CD4-positive, CD25-positive, alpha-beta regulatory T cell (primary cell): ENCODE results near the gene NF2. TPM values are rescaled to one million over a fixed set of nuclear protein-coding genes. Genes with fewer than 3 reads are reported as not detected.

Experiments used
- ATAC-seq, 2 donors: fragments of 150-1000 bp; cut with Tn5 transposase; one replicate each; pipeline ENCODE4 v1.10.0; 2021; ENCODE audit warnings: low read depth in 2 of 2, moderate number of reproducible peaks in 2 of 2, moderate library complexity in 1 of 2
- DNase-seq, 3 donors: peaks; one replicate each; pipeline versions ENCODE4 v3.0.0 to v3.0.0-alpha.2; 2012 to 2022; ENCODE audit warnings: mixed read lengths in 1 of 3
- H3K27ac ChIP-seq: one replicate; pipeline ENCODE4 v1.7.0; 2013; ENCODE audit warnings: mild to moderate bottlenecking, low read length; ENCODE audit not compliant: insufficient read depth, poor library complexity, severe bottlenecking
- H3K27me3 ChIP-seq: one replicate; pipeline ENCODE4 v1.7.0; 2013; ENCODE audit warnings: low read length; ENCODE audit not compliant: control insufficient read depth, insufficient read depth
- H3K36me3 ChIP-seq: one replicate; pipeline ENCODE4 v1.7.0; 2013; ENCODE audit warnings: mild to moderate bottlenecking, low read length, moderate library complexity; ENCODE audit not compliant: control insufficient read depth, insufficient read depth
- H3K4me1 ChIP-seq: 2 replicates; pipeline ENCODE4 v1.7.0; 2013; ENCODE audit warnings: mild to moderate bottlenecking, low read length; ENCODE audit not compliant: insufficient read depth, control insufficient read depth, poor library complexity, severe bottlenecking
- H3K4me3 ChIP-seq: one replicate; pipeline ENCODE4 v1.7.0; 2013; ENCODE audit warnings: low read depth, mild to moderate bottlenecking, low read length, moderate library complexity
- H3K9me3 ChIP-seq, 2 experiments: 1 replicate in 1 of 2; 2 replicates in 1 of 2; pipeline ENCODE4 v1.7.0; 2013; ENCODE audit warnings: low read length in 2 of 2, mild to moderate bottlenecking in 1 of 2, moderate library complexity in 1 of 2; ENCODE audit not compliant: control insufficient read depth in 2 of 2
- H3K27ac Mint-ChIP-seq, 3 donors: one replicate each; pipeline ENCODE4 v1.8.0; 2020 to 2022; ENCODE audit warnings: mild to moderate bottlenecking in 3 of 3, mixed read lengths in 3 of 3, moderate library complexity in 2 of 3
- H3K27me3 Mint-ChIP-seq: one replicate; pipeline ENCODE4 v1.8.0; 2022; ENCODE audit warnings: mild to moderate bottlenecking, mixed read lengths
- H3K36me3 Mint-ChIP-seq: one replicate; pipeline ENCODE4 v1.8.0; 2020; ENCODE audit warnings: mixed read lengths
- H3K4me1 Mint-ChIP-seq, 4 donors: one replicate each; pipeline ENCODE4 v1.8.0; 2020 to 2022; ENCODE audit warnings: mixed read lengths in 4 of 4, mild to moderate bottlenecking in 1 of 4
- H3K4me3 Mint-ChIP-seq, 4 donors: one replicate each; pipeline ENCODE4 v1.8.0; 2020 to 2022; ENCODE audit warnings: mild to moderate bottlenecking in 4 of 4, mixed read lengths in 4 of 4, moderate library complexity in 3 of 4
- H3K9me3 Mint-ChIP-seq, 7 donors: one replicate each; pipeline ENCODE4 v1.8.0; 2020 to 2022; ENCODE audit warnings: mixed read lengths in 7 of 7, mild to moderate bottlenecking in 3 of 7, moderate library complexity in 2 of 7
- polyA plus RNA-seq, 4 donors: library from polyadenylated mRNA; unstranded; fragments of 300-500 nt; fragmentation: Illumina TruSeq; gene quantifications; one replicate each; pipeline ENCODE4 v1.2.3, GENCODE V29; 2021
- total RNA-seq: library from RNA; stranded (reverse); gene quantifications from one replicate; pipeline ENCODE4 v1.2.3, GENCODE V29; 2022

Gene NF2
- total and polyA plus RNA-seq, 5 donors from 2014 or later: 16.4 to 31.6 (median 20.0) TPM

DNA sequence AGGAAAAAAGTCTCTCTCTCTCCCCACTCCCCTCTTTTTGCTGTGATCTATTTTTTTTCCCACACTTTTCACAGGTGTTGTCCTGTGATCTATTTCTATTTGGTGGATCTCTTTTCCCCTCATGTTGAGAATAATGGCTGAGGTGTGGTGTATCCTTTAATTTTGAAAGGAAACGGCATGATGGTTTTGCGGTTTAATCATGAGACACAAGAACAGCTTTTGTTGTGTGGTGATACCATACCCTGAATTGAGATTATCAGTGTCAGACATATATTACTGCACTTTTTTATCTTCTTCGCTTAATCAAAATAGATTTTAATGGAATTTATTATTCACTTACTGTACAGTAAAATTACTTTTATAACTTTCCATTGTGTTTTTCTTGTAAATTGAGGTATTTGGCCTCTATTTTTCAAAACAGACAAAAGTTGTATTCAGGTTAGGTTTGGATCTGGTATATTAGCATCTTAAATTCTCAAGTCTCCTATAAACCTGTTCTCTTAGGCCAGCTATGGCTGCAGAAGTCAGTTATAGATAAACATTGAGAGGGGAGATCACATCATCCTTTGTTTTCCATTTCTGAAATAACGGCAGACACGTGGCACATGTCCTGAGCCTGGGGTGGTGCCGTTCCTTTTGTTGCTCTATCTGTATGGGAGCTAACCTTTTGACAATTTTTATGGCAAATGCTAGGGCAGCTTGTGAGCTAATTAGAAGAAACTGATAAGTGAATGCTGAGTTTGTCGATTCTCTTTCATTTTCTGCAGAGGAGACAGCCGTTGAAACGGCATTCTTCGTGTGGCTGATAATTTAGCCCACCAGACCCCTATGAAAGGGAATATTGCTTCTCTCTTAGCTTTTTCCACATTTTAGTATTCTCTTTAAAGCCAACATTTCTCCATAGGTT, 25.8 kb downstream of the NF2 start:
- Mint-ChIP-seq H3K36me3 (peaks cover 3% of the 10 kb centered on the region), H3K4me1 (peaks cover 20 to 73% (median 44%) of the 10 kb centered on the region in 4 donors), H3K4me3 (peak overlapping the region in 1 of 4 donors; percentile 23), H3K27me3 (no peaks in the 10 kb centered on the region), H3K9me3 (no peaks in the 10 kb centered on the region), H3K27ac (no peak overlapping the region)
- H3K9me3 ChIP-seq: no peaks in the 10 kb centered on the region
- ATAC-seq (no peak), DNase-seq (no peak)
- no peaks in the 10 kb centered on the region for H3K27me3 ChIP-seq
- no peak overlapping the region for H3K27ac ChIP-seq
- no peak overlapping the region for H3K4me3 ChIP-seq
- H3K4me1 ChIP-seq: peaks cover 6% of the 10 kb centered on the region
- no peaks in the 10 kb centered on the region for H3K36me3 ChIP-seq

DNA sequence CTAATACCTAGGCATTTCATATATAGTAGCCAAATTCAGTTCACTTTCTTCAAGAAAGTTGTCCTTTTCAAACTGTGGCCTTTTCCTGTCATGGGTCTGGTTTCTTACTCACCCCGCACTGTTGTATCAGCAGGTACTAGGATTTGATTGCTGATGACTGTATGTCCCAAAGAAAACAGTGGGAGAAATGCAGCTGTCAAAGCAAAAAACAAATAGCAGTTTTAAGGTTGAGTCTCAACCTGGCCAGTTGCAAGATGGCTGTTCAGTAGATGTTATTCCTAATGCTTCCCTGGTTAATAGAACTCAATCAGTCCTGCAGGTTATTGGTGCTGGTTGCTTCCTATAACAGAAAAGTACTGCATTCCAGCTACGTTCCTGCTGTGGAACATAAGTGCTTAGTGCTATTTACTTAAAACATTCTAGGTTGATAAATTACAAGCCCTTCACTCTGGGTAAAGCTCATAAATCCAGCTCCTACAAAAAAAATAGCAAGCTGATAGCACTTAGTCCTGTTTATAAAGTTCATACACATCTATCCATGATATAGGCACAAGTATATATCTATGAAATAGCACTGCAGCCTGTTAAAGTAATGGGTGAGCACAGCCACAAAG, 26.6 kb downstream of the NF2 start:
- peaks cover 3% of the 10 kb centered on the region for H3K36me3 Mint-ChIP-seq
- no peaks in the 10 kb centered on the region for H3K9me3 Mint-ChIP-seq
- Histone ChIP-seq H3K27me3 (no peaks in the 10 kb centered on the region), H3K9me3 (no peaks in the 10 kb centered on the region), H3K4me3 (no peak overlapping the region), H3K27ac (no peak overlapping the region), H3K36me3 (no peaks in the 10 kb centered on the region), H3K4me1 (peaks cover 3% of the 10 kb centered on the region)
- DNase-seq (no peak), ATAC-seq (no peak)
- H3K4me1 Mint-ChIP-seq: peaks cover 26 to 65% (median 37%) of the 10 kb centered on the region in 4 donors
- no peak overlapping the region for H3K27ac Mint-ChIP-seq
- no peaks in the 10 kb centered on the region for H3K27me3 Mint-ChIP-seq
- no peak overlapping the region for H3K4me3 Mint-ChIP-seq

DNA sequence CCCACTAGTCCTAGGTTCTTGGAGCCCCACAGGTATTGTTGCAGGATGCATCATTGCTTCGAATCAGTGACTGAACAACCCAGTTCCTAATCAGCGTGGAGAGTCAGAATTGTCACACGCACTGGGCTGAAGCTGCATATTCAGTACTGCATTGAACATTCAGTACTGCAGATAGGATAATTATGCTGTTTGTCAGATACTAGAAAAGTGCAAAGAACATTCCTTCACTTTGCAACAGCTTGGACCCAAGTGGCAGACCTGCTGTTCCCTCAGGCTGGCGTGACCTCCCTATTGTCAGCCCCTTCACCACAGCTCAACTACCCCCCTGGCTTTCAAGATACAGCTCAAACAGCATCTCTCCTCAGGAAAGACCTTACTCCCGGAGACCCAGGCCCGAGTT, 27.6 kb downstream of the NF2 start:
- ATAC-seq (no peak), DNase-seq (no peak)
- Mint-ChIP-seq H3K4me1 (peaks cover 20 to 59% (median 35%) of the 10 kb centered on the region in 4 donors), H3K27ac (no peak overlapping the region), H3K36me3 (peaks cover 3% of the 10 kb centered on the region), H3K27me3 (no peaks in the 10 kb centered on the region), H3K4me3 (no peak overlapping the region), H3K9me3 (no peaks in the 10 kb centered on the region)
- Histone ChIP-seq H3K4me1 (no peaks in the 10 kb centered on the region), H3K27ac (no peak overlapping the region), H3K9me3 (no peaks in the 10 kb centered on the region), H3K36me3 (no peaks in the 10 kb centered on the region), H3K27me3 (no peaks in the 10 kb centered on the region), H3K4me3 (no peak overlapping the region)

DNA sequence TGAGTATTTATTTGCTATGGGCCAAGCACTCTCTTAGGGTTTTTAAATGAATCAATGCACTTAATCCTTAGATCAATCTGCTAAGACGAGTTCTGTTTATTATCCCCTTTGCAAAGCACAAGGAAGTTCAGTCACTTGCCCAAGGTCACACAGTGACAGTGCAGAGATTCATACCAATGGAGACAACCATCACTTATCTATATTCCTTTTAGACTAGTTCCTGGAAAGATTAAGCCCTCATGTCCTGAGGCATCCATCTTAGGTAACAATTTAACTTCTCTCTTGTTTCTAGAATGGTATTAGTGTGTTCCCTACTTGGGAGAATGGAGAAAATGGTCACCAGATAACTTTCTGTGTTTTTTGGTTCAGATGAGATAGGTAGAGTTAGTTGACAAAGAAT, 28.3 kb downstream of the NF2 start:
- H3K4me1 ChIP-seq: no peaks in the 10 kb centered on the region
- peaks cover 20 to 51% (median 34%) of the 10 kb centered on the region in 4 donors for H3K4me1 Mint-ChIP-seq
- no peak overlapping the region for H3K27ac ChIP-seq
- DNase-seq: no peak
- H3K36me3 Mint-ChIP-seq: peaks cover 3% of the 10 kb centered on the region
- no peak overlapping the region for H3K4me3 Mint-ChIP-seq
- no peak overlapping the region for H3K4me3 ChIP-seq
- no peak for ATAC-seq
- no peaks in the 10 kb centered on the region for H3K36me3 ChIP-seq
- H3K27me3 Mint-ChIP-seq: no peaks in the 10 kb centered on the region
- H3K9me3 ChIP-seq: no peaks in the 10 kb centered on the region
- no peaks in the 10 kb centered on the region for H3K27me3 ChIP-seq
- no peak overlapping the region for H3K27ac Mint-ChIP-seq
- H3K9me3 Mint-ChIP-seq: no peaks in the 10 kb centered on the region

DNA sequence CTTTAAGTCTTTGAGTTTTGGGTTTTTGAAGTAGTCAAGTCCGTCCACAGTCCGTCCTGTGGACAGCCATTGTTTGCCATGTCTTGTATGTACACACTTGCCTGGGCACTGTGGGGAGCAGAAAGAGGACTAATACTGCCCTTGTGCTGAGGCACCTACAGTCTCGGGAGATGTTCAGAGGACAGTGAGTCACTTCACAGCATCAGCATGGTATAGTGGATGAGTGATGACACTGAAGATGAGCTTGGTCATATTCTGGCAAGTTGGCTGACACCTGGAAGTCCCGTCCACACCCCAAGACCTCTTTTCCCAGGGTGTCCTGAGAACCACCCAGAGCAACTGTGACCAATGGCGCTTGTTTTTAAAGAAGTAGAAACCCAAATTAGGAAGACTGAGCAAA, 29.2 kb downstream of the NF2 start:
- no peak for DNase-seq
- Mint-ChIP-seq H3K27me3 (no peaks in the 10 kb centered on the region), H3K27ac (peak overlapping the region; percentile 51 to 56 (median 54)), H3K4me3 (no peak overlapping the region), H3K9me3 (no peaks in the 10 kb centered on the region), H3K36me3 (peaks cover 7% of the 10 kb centered on the region), H3K4me1 (peaks cover 20 to 46% (median 34%) of the 10 kb centered on the region in 4 donors)
- no peak for ATAC-seq
- Histone ChIP-seq H3K9me3 (no peaks in the 10 kb centered on the region), H3K4me3 (no peak overlapping the region), H3K27ac (no peak overlapping the region), H3K27me3 (no peaks in the 10 kb centered on the region), H3K4me1 (no peaks in the 10 kb centered on the region), H3K36me3 (peaks cover 7% of the 10 kb centered on the region)

DNA sequence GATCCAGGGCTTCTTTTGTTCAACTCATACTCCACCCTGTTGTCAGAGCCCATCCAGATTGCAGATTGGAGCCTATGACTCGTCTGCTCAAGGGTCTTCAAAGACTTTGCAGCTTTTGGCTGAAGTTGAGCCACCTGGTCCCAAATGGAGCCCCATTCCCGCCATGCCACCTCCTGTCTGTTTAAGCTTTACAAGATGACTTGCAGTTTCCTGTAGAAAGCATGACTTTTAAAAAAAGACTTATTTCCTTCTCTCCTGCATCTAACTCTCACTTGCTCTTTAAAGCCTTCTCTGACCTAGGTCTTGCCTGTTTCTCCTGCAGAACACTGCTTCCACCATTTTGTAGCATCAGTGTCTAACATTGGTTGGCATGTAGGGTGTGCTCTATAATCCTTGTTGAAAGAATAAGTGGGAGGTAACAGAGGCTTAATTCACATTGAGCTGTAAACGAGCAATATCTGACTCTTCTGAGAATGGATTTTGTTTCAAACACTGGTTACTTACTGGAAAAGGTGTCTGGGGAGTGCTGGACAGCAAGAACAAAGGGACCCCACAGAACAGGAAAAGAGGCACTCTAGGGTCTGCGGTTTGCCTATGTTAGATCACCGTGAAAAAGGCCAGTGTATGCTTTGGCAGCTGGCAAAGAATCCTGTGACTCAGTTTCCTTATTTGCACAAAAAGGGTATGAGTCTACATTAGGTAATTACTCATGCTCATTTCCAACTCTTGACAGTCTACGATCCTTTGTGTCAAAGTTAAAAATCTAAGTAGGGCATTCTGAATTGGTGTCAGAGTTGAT, 30.3 kb downstream of the NF2 start:
- Mint-ChIP-seq H3K27ac (peak overlapping the region in 2 of 3 donors; percentile 21 to 60), H3K36me3 (peaks cover 7% of the 10 kb centered on the region), H3K4me1 (peaks cover 20 to 40% (median 31%) of the 10 kb centered on the region in 4 donors), H3K4me3 (no peak overlapping the region), H3K9me3 (no peaks in the 10 kb centered on the region), H3K27me3 (no peaks in the 10 kb centered on the region)
- DNase-seq (no peak), ATAC-seq (no peak)
- Histone ChIP-seq H3K4me1 (no peaks in the 10 kb centered on the region), H3K36me3 (peaks cover 7% of the 10 kb centered on the region), H3K27ac (no peak overlapping the region), H3K4me3 (no peak overlapping the region), H3K27me3 (no peaks in the 10 kb centered on the region), H3K9me3 (no peaks in the 10 kb centered on the region)

DNA sequence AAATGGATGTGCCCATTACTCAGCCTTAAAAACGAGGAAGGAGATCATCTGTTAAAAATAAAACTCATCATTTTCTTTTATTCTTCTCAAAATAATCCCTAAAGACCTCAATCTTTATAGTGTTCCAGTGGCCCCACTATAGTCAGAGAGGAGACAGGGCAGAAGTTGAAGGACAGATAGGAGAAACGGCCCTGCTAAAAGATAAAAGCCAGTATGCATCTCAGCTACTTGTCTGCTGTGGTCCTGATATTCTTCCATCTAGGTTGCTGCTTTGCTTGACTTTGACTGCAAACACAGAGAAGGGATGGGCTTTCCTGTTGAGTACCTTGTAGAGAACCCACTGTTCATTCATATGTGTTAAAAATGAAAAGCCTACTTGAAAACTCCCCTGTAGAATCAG, 31.4 kb downstream of the NF2 start:
- Mint-ChIP-seq H3K9me3 (no peaks in the 10 kb centered on the region), H3K4me1 (peaks cover 19 to 32% (median 25%) of the 10 kb centered on the region in 4 donors), H3K4me3 (no peak overlapping the region), H3K27me3 (no peaks in the 10 kb centered on the region), H3K36me3 (peaks cover 13% of the 10 kb centered on the region), H3K27ac (no peak overlapping the region)
- no peaks in the 10 kb centered on the region for H3K4me1 ChIP-seq
- no peak overlapping the region for H3K4me3 ChIP-seq
- DNase-seq (no peak), ATAC-seq (no peak)
- no peak overlapping the region for H3K27ac ChIP-seq
- H3K36me3 ChIP-seq: peaks cover 7% of the 10 kb centered on the region
- H3K9me3 ChIP-seq: no peaks in the 10 kb centered on the region
- H3K27me3 ChIP-seq: no peaks in the 10 kb centered on the region
